ENCODE data around the gene IMPG1. TPM values are rescaled to one million over a fixed set of nuclear protein-coding genes. Genes with fewer than 3 reads are reported as not detected.

IMPG1 gene
- total RNA-seq, 1 experiment from 2014 or later: not detected

- no peak overlapping the region for H3K27ac Mint-ChIP-seq
- ChIA-PET POLR2A (no interaction called here), CTCF (interaction anchor here (2.0 to 2.6 kb wide), 2 partner anchors 40 to 120 kb away, joined by 6 to 34 read pairs; no protein-coding TSS in a partner anchor)
- DNase-seq (ENCODE audit: low spot score) (no peak), ATAC-seq (no peak)
- no peaks in the 10 kb centered on the region for H3K36me3 Mint-ChIP-seq
- peaks cover 11% of the 10 kb centered on the region for H3K4me1 Mint-ChIP-seq
- H3K27me3 Mint-ChIP-seq (ENCODE audit: low read depth): peaks cover 60% of the 10 kb centered on the region
- no peak overlapping the region for H3K4me3 Mint-ChIP-seq
- TF ChIP-seq, protein P1, sequence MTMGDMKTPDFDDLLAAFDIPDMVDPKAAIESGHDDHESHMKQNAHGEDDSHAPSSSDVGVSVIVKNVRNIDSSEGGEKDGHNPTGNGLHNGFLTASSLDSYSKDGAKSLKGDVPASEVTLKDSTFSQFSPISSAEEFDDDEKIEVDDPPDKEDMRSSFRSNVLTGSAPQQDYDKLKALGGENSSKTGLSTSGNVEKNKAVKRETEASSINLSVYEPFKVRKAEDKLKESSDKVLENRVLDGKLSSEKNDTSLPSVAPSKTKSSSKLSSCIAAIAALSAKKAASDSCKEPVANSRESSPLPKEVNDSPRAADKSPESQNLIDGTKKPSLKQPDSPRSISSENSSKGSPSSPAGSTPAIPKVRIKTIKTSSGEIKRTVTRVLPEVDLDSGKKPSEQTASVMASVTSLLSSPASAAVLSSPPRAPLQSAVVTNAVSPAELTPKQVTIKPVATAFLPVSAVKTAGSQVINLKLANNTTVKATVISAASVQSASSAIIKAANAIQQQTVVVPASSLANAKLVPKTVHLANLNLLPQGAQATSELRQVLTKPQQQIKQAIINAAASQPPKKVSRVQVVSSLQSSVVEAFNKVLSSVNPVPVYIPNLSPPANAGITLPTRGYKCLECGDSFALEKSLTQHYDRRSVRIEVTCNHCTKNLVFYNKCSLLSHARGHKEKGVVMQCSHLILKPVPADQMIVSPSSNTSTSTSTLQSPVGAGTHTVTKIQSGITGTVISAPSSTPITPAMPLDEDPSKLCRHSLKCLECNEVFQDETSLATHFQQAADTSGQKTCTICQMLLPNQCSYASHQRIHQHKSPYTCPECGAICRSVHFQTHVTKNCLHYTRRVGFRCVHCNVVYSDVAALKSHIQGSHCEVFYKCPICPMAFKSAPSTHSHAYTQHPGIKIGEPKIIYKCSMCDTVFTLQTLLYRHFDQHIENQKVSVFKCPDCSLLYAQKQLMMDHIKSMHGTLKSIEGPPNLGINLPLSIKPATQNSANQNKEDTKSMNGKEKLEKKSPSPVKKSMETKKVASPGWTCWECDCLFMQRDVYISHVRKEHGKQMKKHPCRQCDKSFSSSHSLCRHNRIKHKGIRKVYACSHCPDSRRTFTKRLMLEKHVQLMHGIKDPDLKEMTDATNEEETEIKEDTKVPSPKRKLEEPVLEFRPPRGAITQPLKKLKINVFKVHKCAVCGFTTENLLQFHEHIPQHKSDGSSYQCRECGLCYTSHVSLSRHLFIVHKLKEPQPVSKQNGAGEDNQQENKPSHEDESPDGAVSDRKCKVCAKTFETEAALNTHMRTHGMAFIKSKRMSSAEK (CRISPR knock-in tag; IDR thresholded peaks at IDR 0.05; ENCODE audit: borderline replicate concordance): no peak
- no peak for TF ChIP-seq TEAD4 (CRISPR knock-in tag; IDR thresholded peaks at IDR 0.05)
- no peak for TF ChIP-seq ZNF423 (CRISPR knock-in tag; IDR thresholded peaks at IDR 0.05)
- TF ChIP-seq, protein P2, sequence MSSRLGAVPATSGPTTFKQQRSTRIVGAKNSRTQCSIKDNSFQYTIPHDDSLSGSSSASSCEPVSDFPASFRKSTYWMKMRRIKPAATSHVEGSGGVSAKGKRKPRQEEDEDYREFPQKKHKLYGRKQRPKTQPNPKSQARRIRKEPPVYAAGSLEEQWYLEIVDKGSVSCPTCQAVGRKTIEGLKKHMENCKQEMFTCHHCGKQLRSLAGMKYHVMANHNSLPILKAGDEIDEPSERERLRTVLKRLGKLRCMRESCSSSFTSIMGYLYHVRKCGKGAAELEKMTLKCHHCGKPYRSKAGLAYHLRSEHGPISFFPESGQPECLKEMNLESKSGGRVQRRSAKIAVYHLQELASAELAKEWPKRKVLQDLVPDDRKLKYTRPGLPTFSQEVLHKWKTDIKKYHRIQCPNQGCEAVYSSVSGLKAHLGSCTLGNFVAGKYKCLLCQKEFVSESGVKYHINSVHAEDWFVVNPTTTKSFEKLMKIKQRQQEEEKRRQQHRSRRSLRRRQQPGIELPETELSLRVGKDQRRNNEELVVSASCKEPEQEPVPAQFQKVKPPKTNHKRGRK (CRISPR knock-in tag; IDR thresholded peaks at IDR 0.05; ENCODE audit: borderline replicate concordance): no peak
- no peak for TF ChIP-seq SOX15 (CRISPR knock-in tag; IDR thresholded peaks at IDR 0.05)
- TF ChIP-seq ARID4B (CRISPR knock-in tag; IDR thresholded peaks at IDR 0.05; ENCODE audit: borderline replicate concordance): no peak
- TF ChIP-seq STAT6 (CRISPR knock-in tag; conservative IDR thresholded peaks at IDR 0.05; ENCODE audit: low read depth): no peak
- TF ChIP-seq NR3C1 (CRISPR knock-in tag; conservative IDR thresholded peaks at IDR 0.05; ENCODE audit: low read depth): no peak
- no peak for TF ChIP-seq GRHL2 (CRISPR knock-in tag; IDR thresholded peaks at IDR 0.05; ENCODE audit: insufficient replicate concordance, severe bottlenecking)
- TF ChIP-seq ZNF396 (CRISPR knock-in tag; IDR thresholded peaks at IDR 0.05; ENCODE audit: borderline replicate concordance): no peak
- TF ChIP-seq CREB1 (CRISPR knock-in tag; IDR thresholded peaks at IDR 0.05): no peak
- TF ChIP-seq, protein P3, sequence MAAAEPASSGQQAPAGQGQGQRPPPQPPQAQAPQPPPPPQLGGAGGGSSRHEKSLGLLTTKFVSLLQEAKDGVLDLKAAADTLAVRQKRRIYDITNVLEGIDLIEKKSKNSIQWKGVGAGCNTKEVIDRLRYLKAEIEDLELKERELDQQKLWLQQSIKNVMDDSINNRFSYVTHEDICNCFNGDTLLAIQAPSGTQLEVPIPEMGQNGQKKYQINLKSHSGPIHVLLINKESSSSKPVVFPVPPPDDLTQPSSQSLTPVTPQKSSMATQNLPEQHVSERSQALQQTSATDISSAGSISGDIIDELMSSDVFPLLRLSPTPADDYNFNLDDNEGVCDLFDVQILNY (CRISPR knock-in tag; IDR thresholded peaks at IDR 0.05): no peak
- no peak for TF ChIP-seq JUN (CRISPR knock-in tag; IDR thresholded peaks at IDR 0.05)
- no peak for TF ChIP-seq ZNF281 (CRISPR knock-in tag; IDR thresholded peaks at IDR 0.05)
- H3K9me3 Mint-ChIP-seq: no peaks in the 10 kb centered on the region
Observed at GRCh38 chr6:75933387-75933975, 139.0 kb downstream of the IMPG1 start.
